Right lobe of liver (tissue), 6 donors: ENCODE measurements around the gene TUBGCP5. TPM values are rescaled to one million over a fixed set of nuclear protein-coding genes. Genes with fewer than 3 reads are reported as not detected.
"Not testable (repeated sequence)": the region's sequence is repeated elsewhere in the genome, so short reads cannot be mapped to it uniquely, and the experiment has no call there.

Experiments used
- ATAC-seq, 4 donors: fragments of 200-7000 bp; cut with Tn5 transposase; one replicate each; pipeline ENCODE4 v1.9.1; 2020; ENCODE audit warnings: mild to moderate bottlenecking in 4 of 4, moderate library complexity in 4 of 4
- DNase-seq, 3 donors: peaks; one replicate each; pipeline ENCODE4 v3.0.0-alpha.2; 2020
- H3K27ac ChIP-seq, 3 donors: fragments of 200-600 bp; one replicate each; pipeline ENCODE4 v1.8.0; 2022
- H3K27me3 ChIP-seq, 2 donors: fragments of 200-600 bp; one replicate each; pipeline ENCODE4 v1.8.0; 2022
- H3K36me3 ChIP-seq, 4 donors: fragments of 200-600 bp; sonication (generic) in 1 of 4; one replicate each; pipeline versions ENCODE4 v1.5.1 to v1.8.0; 2017 to 2022; ENCODE audit warnings: control low read depth in 1 of 4
- H3K4me1 ChIP-seq, 4 donors: fragments of 200-600 bp; sonication (generic) in 1 of 4; one replicate each; pipeline versions ENCODE4 v1.5.1 to v1.8.0; 2017 to 2022; ENCODE audit warnings: control low read depth in 1 of 4
- H3K4me3 ChIP-seq, 3 donors: fragments of 200-600 bp; one replicate each; pipeline ENCODE4 v1.8.0; 2022
- H3K9me3 ChIP-seq, 4 donors: fragments of 200-600 bp; sonication (generic) in 1 of 4; one replicate each; pipeline versions ENCODE4 v1.5.1 to v1.8.0; 2017 to 2022; ENCODE audit warnings: control low read depth in 1 of 4
- POLR2A ChIP-seq: fragments of 450-650 bp; IDR thresholded peaks from one replicate; pipeline ENCODE4 v1.6.1; 2017; ENCODE audit warnings: antibody characterized with exemption, mild to moderate bottlenecking
- WGBS: methylation state at CpG from one replicate; pipeline ENCODE4 v1.1.6; 2018; ENCODE audit warnings: low coverage, low lambda C conversion rate; ENCODE audit not compliant: insufficient coverage; ENCODE audit errors: missing lambda C conversion rate; 5-methylcytosine and 5-hydroxymethylcytosine counted together
- intact Hi-C, 2 donors: fragments of 100-400 bp; cut with DNase I; formaldehyde crosslinking; loops; one replicate each; pipeline versions ENCODE4 v1.11.2 to v1.14.1; 2022
- total RNA-seq, 6 experiments: library from RNA; depleted of rRNA in 2 of 6; stranded (reverse); fragments of >200 nt in 2 of 6; fragmentation: NEBNext Ultra II Directional in 3 of 6; extraction: Animal tissue kit (Norgen Biotek cat#: 25700) in 3 of 6; gene quantifications; one replicate each; pipeline versions ENCODE4 v1.1.0 to v1.2.4, GENCODE V29; 2016 to 2023
- TF ChIP-seq, protein P1 (sequence below), 4 donors: fragments of 200-600 bp in 3 of 4; fragments of 450-650 bp in 1 of 4; IDR thresholded peaks; one replicate each; pipeline versions ENCODE4 v1.5.1 to v1.8.0; 2016 to 2022; ENCODE audit warnings: antibody characterized with exemption in 4 of 4, mild to moderate bottlenecking in 2 of 4
- donor health status: DM: no; HTN: yes; CAD: no.
- donor health status: DM: no; HTN: no; CAD: no.
- donor health status: DM: no; HTN: no; CAD: no.
- donor health status: DM: no; HTN: yes; CAD: no.
- donor health status: DM: no; HTN: yes; CAD: no.

Gene TUBGCP5
- total RNA-seq, 6 experiments from 2014 or later = 7.1 to 15.6 (median 11.0) TPM

- no peaks in the 10 kb centered on the region for H3K9me3 ChIP-seq
- peak in 3 of 4 donors; percentile 20 to 38 (median 36) for ATAC-seq
- intact Hi-C loops = no loop called here
- WGBS = 86% methylated on average over 6 of the region's 7 CpGs
- no peaks in the 10 kb centered on the region for H3K4me1 ChIP-seq
- no peak for DNase-seq
- no peak overlapping the region for H3K4me3 ChIP-seq
- TF ChIP-seq, protein P1, sequence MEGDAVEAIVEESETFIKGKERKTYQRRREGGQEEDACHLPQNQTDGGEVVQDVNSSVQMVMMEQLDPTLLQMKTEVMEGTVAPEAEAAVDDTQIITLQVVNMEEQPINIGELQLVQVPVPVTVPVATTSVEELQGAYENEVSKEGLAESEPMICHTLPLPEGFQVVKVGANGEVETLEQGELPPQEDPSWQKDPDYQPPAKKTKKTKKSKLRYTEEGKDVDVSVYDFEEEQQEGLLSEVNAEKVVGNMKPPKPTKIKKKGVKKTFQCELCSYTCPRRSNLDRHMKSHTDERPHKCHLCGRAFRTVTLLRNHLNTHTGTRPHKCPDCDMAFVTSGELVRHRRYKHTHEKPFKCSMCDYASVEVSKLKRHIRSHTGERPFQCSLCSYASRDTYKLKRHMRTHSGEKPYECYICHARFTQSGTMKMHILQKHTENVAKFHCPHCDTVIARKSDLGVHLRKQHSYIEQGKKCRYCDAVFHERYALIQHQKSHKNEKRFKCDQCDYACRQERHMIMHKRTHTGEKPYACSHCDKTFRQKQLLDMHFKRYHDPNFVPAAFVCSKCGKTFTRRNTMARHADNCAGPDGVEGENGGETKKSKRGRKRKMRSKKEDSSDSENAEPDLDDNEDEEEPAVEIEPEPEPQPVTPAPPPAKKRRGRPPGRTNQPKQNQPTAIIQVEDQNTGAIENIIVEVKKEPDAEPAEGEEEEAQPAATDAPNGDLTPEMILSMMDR (IDR thresholded peaks at IDR 0.05) = no peak
- TF ChIP-seq POLR2A = no peak
- no peak overlapping the region for H3K27ac ChIP-seq
- peaks cover 0 to 11% (median 2%) of the 10 kb centered on the region in 4 donors for H3K36me3 ChIP-seq
- H3K27me3 ChIP-seq = no peaks in the 10 kb centered on the region
These were observed 49.5 kb downstream of the TUBGCP5 start for GRCh38 chr15:22989576-22990477.

DNA sequence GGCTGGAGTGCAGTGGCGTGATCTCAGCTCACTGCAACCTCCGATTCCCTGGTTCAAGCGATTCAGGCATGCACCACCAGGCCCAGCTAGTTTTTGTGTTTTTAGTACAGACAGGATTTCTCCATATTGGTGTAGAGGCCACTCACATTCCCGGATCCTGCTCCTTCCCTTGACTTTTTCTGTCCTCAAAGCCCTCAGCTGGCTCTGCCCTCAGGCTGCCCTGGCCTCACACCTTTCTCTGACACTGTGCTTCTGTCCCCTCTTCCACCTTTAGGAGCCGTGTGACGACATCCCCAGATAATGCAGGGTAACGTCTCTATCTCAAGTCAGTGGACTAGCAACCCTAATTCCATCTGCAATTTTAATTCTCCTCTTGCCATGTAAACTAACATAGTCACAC lies 50.6 kb downstream of the TUBGCP5 start:
- Histone ChIP-seq H3K27me3 (no peaks in the 10 kb centered on the region), H3K9me3 (no peaks in the 10 kb centered on the region), H3K36me3 (peaks cover 0 to under 1% (median 0%) of the 10 kb centered on the region in 4 donors), H3K4me1 (no peaks in the 10 kb centered on the region), H3K4me3 (no peak overlapping the region), H3K27ac (no peak overlapping the region)
- DNase-seq = no peak
- WGBS = 92% methylated on average over 6 of the region's 7 CpGs
- intact Hi-C loops = no loop called here
- no peak for TF ChIP-seq POLR2A
- TF ChIP-seq, protein P1 (IDR thresholded peaks at IDR 0.05) = no peak
- ATAC-seq = no peak

- H3K4me3 ChIP-seq, ATAC-seq, H3K4me1 ChIP-seq, H3K36me3 ChIP-seq, H3K27me3 ChIP-seq, H3K9me3 ChIP-seq, H3K27ac ChIP-seq, intact Hi-C loops: not testable (repeated sequence)
- DNase-seq = peak in 1 of 3 donors; percentile 18
- 86% methylated on average over 8 of the region's 11 CpGs for WGBS
These were observed 57.4 kb downstream of the TUBGCP5 start for GRCh38 chr15:22981931-22982330.

- no peak for ATAC-seq
- DNase-seq = peak in 1 of 3 donors; percentile 24
These were observed 58.1 kb downstream of the TUBGCP5 start for GRCh38 chr15:22981051-22981840.

More at GRCh38 chr15:22981051-22981840, 58.1 kb downstream of the TUBGCP5 start:
- H3K4me1 ChIP-seq = peaks cover 0 to 9% (median 1%) of the 10 kb centered on the region in 4 donors
- no peaks in the 10 kb centered on the region for H3K27me3 ChIP-seq
- no peaks in the 10 kb centered on the region for H3K36me3 ChIP-seq
- intact Hi-C loops = no loop called here
- no peaks in the 10 kb centered on the region for H3K9me3 ChIP-seq
- WGBS = 80% methylated on average over 20 of the region's 30 CpGs
- H3K4me3 ChIP-seq = peak overlapping the region; percentile 82 to 97 (median 90)
- no peak for TF ChIP-seq POLR2A
- TF ChIP-seq, protein P1 (IDR thresholded peaks at IDR 0.05) = no peak
- H3K27ac ChIP-seq = peak overlapping the region in 1 of 3 donors; percentile 69
